ENCODE data around the gene KRT76. TPM values are rescaled to one million over a fixed set of nuclear protein-coding genes. Genes with fewer than 3 reads are reported as not detected.

Gene KRT76
- total RNA-seq, 1 experiment from 2014 or later: not detected

GRCh38 chr12:52813203-52813819 lies 36.2 kb upstream of the KRT76 start:
- Mint-ChIP-seq H3K9me3 (ENCODE audit: unreplicated experiment) (no peaks in the 10 kb centered on the region), H3K27me3 (ENCODE audit: insufficient read depth, unreplicated experiment) (no peaks in the 10 kb centered on the region), H3K27ac (ENCODE audit: unreplicated experiment) (no peak overlapping the region), H3K4me3 (ENCODE audit: unreplicated experiment) (no peak overlapping the region), H3K36me3 (ENCODE audit: insufficient read depth, unreplicated experiment) (no peaks in the 10 kb centered on the region), H3K4me1 (ENCODE audit: low read depth, unreplicated experiment) (peaks cover 19% of the 10 kb centered on the region)
- Histone ChIP-seq H3K27me3 (replicated peaks; ENCODE audit: control insufficient read depth, insufficient read depth, low read length) (no peaks in the 10 kb centered on the region), H3K9me3 (no peaks in the 10 kb centered on the region), H3K36me3 (ENCODE audit: control insufficient read depth, insufficient read depth, low read length) (no peaks in the 10 kb centered on the region), H3K4me1 (peaks cover 24% of the 10 kb centered on the region), H3K4me3 (ENCODE audit: low read depth, low read length) (no peak overlapping the region)
- BruUV-seq (replicated peaks): no TSS peak
- no peak for DNase-seq
- CTCF ChIA-PET: interaction anchor here (1.1 to 1.6 kb wide), 3 partner anchors 14 to 57 kb away, joined by 4 to 6 read pairs (median 4); no protein-coding TSS in a partner anchor
- intact Hi-C loops (cut with micrococcal nuclease; ENCODE audit: unreplicated experiment): no loop called here
- POLR2A ChIA-PET: no interaction called here
- TF ChIP-seq, protein P1, sequence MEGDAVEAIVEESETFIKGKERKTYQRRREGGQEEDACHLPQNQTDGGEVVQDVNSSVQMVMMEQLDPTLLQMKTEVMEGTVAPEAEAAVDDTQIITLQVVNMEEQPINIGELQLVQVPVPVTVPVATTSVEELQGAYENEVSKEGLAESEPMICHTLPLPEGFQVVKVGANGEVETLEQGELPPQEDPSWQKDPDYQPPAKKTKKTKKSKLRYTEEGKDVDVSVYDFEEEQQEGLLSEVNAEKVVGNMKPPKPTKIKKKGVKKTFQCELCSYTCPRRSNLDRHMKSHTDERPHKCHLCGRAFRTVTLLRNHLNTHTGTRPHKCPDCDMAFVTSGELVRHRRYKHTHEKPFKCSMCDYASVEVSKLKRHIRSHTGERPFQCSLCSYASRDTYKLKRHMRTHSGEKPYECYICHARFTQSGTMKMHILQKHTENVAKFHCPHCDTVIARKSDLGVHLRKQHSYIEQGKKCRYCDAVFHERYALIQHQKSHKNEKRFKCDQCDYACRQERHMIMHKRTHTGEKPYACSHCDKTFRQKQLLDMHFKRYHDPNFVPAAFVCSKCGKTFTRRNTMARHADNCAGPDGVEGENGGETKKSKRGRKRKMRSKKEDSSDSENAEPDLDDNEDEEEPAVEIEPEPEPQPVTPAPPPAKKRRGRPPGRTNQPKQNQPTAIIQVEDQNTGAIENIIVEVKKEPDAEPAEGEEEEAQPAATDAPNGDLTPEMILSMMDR (IDR thresholded peaks at IDR 0.05; ENCODE audit: insufficient read depth in 1 of 2, low read depth in 1 of 2, low read length in 1 of 2, severe bottlenecking in 1 of 2, unreplicated experiment in 1 of 2): no peak

DNA sequence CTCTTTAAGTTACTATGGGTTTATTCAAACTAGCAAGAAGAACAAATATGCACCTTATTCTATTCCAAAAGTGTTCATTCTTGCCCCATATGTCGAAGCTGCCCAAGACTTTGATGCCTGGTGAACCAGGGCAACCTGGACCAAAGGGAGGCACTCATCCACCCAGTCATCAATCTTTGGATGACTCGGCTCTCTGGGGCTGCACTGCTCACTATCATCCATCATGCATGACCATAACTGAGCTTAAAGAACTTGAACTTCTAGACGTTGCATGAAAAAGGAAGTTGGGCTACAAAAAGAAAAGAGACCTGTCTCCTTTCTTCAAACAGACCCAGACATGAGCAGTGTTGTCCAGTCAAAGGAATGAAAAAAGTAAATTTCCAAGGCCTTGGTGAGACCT lies 35.6 kb upstream of the KRT76 start:
- Mint-ChIP-seq H3K36me3 (ENCODE audit: insufficient read depth, unreplicated experiment) (no peaks in the 10 kb centered on the region), H3K4me3 (ENCODE audit: unreplicated experiment) (no peak overlapping the region), H3K9me3 (ENCODE audit: unreplicated experiment) (no peaks in the 10 kb centered on the region), H3K27ac (ENCODE audit: unreplicated experiment) (no peak overlapping the region), H3K27me3 (ENCODE audit: insufficient read depth, unreplicated experiment) (no peaks in the 10 kb centered on the region), H3K4me1 (ENCODE audit: low read depth, unreplicated experiment) (peaks cover 13% of the 10 kb centered on the region)
- POLR2A ChIA-PET: no interaction called here
- no peak for DNase-seq
- no peaks in the 10 kb centered on the region for H3K9me3 ChIP-seq
- H3K27me3 ChIP-seq (replicated peaks; ENCODE audit: control insufficient read depth, insufficient read depth, low read length): no peaks in the 10 kb centered on the region
- TF ChIP-seq, protein P1 (IDR thresholded peaks at IDR 0.05; ENCODE audit: insufficient read depth in 1 of 2, low read depth in 1 of 2, low read length in 1 of 2, severe bottlenecking in 1 of 2, unreplicated experiment in 1 of 2): no peak
- H3K4me3 ChIP-seq (ENCODE audit: low read depth, low read length): no peak overlapping the region
- CTCF ChIA-PET: interaction anchor here (1.6 kb wide), 1 partner anchor 58 kb away, joined by 6 read pairs; no protein-coding TSS in a partner anchor
- H3K36me3 ChIP-seq (ENCODE audit: control insufficient read depth, insufficient read depth, low read length): no peaks in the 10 kb centered on the region
- H3K4me1 ChIP-seq: peaks cover 22% of the 10 kb centered on the region
- no TSS peak for BruUV-seq (replicated peaks)
- intact Hi-C loops (cut with micrococcal nuclease; ENCODE audit: unreplicated experiment): no loop called here

GRCh38 chr12:52812073-52812400 lies 34.9 kb upstream of the KRT76 start:
- Histone ChIP-seq H3K4me1 (peaks cover 22% of the 10 kb centered on the region), H3K4me3 (ENCODE audit: low read depth, low read length) (no peak overlapping the region), H3K27me3 (replicated peaks; ENCODE audit: control insufficient read depth, insufficient read depth, low read length) (no peaks in the 10 kb centered on the region), H3K9me3 (no peaks in the 10 kb centered on the region), H3K36me3 (ENCODE audit: control insufficient read depth, insufficient read depth, low read length) (no peaks in the 10 kb centered on the region)
- Mint-ChIP-seq H3K36me3 (ENCODE audit: insufficient read depth, unreplicated experiment) (no peaks in the 10 kb centered on the region), H3K27ac (ENCODE audit: unreplicated experiment) (no peak overlapping the region), H3K9me3 (ENCODE audit: unreplicated experiment) (no peaks in the 10 kb centered on the region), H3K27me3 (ENCODE audit: insufficient read depth, unreplicated experiment) (no peaks in the 10 kb centered on the region), H3K4me3 (ENCODE audit: unreplicated experiment) (no peak overlapping the region), H3K4me1 (ENCODE audit: low read depth, unreplicated experiment) (peaks cover 13% of the 10 kb centered on the region)
- TF ChIP-seq, protein P1 (IDR thresholded peaks at IDR 0.05; ENCODE audit: insufficient read depth in 1 of 2, low read depth in 1 of 2, low read length in 1 of 2, severe bottlenecking in 1 of 2, unreplicated experiment in 1 of 2): no peak
- ChIA-PET POLR2A (no interaction called here), CTCF (no interaction called here)
- intact Hi-C loops (cut with micrococcal nuclease; ENCODE audit: unreplicated experiment): no loop called here
- BruUV-seq (replicated peaks): no TSS peak
- no peak for DNase-seq

Measured in Caco-2 (cell line).